Transverse colon (tissue), 4 donors: Measurements from ENCODE around the gene GLI3. TPM values are rescaled to one million over a fixed set of nuclear protein-coding genes. Genes with fewer than 3 reads are reported as not detected.

Source experiments
- DNase-seq: peaks from one replicate; pipeline ENCODE4 v3.0.0-alpha.2; 2019
- H3K27ac ChIP-seq, 4 donors: fragments of 200-600 bp; sonication (generic); 2 replicates each; pipeline ENCODE4 v1.5.1; 2016 to 2018; ENCODE audit warnings: inconsistent platforms in 4 of 4
- H3K27me3 ChIP-seq: fragments of 200-600 bp; sonication (generic); 2 replicates; pipeline ENCODE4 v1.5.1; 2017; ENCODE audit warnings: inconsistent platforms
- H3K36me3 ChIP-seq, 4 donors: fragments of 200-600 bp; sonication (generic); 2 replicates each; pipeline ENCODE4 v1.5.1; 2017 to 2019; ENCODE audit warnings: inconsistent platforms in 4 of 4
- H3K4me1 ChIP-seq, 4 donors: fragments of 200-600 bp; sonication (generic); 2 replicates each; pipeline ENCODE4 v1.5.1; 2017 to 2020; ENCODE audit warnings: inconsistent platforms in 4 of 4
- H3K4me3 ChIP-seq, 4 donors: fragments of 200-600 bp; sonication (generic); 1 replicate in 1 of 4; 2 replicates in 3 of 4; pipeline versions ENCODE4 v1.5.1 to v1.6.1; 2017 to 2019; ENCODE audit warnings: inconsistent platforms in 4 of 4
- H3K9me3 ChIP-seq, 2 donors: fragments of 200-600 bp; sonication (generic); 2 replicates each; pipeline ENCODE4 v1.5.1; 2017 to 2019; ENCODE audit warnings: inconsistent platforms in 2 of 2
- EP300 ChIP-seq: sonication (generic); formaldehyde crosslinking; IDR thresholded peaks from one replicate; pipeline ENCODE4 v1.6.1; 2017; ENCODE audit warnings: antibody characterized with exemption, low read depth
- POLR2A ChIP-seq: fragments of 450-650 bp; IDR thresholded peaks from one replicate; pipeline ENCODE4 v1.6.1; 2016; ENCODE audit warnings: antibody characterized with exemption, mild to moderate bottlenecking, moderate library complexity
- POLR2AphosphoS5 ChIP-seq, 3 donors: sonication (generic); formaldehyde crosslinking; IDR thresholded peaks; one replicate each; pipeline ENCODE4 v1.6.1; 2016; ENCODE audit warnings: antibody characterized with exemption in 3 of 3
- WGBS, 2 donors: methylation state at CpG; one replicate each; pipeline ENCODE4 v1.1.5; 2018; ENCODE audit warnings: low coverage in 1 of 2; 5-methylcytosine and 5-hydroxymethylcytosine counted together
- in situ Hi-C, 4 donors: fragments of 200-750 bp; cut with MboI; loops; one replicate each; pipeline versions ENCODE4 v1.15.0 to v1.15.1; 2017; ENCODE audit warnings: low sequenced_read_pairs in 3 of 4, low pct_ligation_motif_present in 1 of 4, low pct_unique_long_range_greater_than_20kb in 1 of 4
- intact Hi-C: fragments of 100-400 bp; cut with DNase I; formaldehyde crosslinking; loops from one replicate; pipeline ENCODE4 v1.15.1; 2023; ENCODE audit warnings: low total_unique reads
- total RNA-seq, 4 donors: library from RNA; depleted of rRNA; stranded (reverse); fragments of >200 nt; gene quantifications; one replicate each; pipeline ENCODE4 v1.1.0, GENCODE V29; 2016
- TF ChIP-seq, protein P1 (sequence below), 5 experiments: fragments of 200-600 bp in 3 of 5; fragments of 450-650 bp in 2 of 5; sonication (generic) in 3 of 5; IDR thresholded peaks; 1 replicate in 2 of 5; 2 replicates in 3 of 5; pipeline ENCODE4 v1.5.1; 2016 to 2017; ENCODE audit warnings: antibody characterized with exemption in 5 of 5, inconsistent platforms in 3 of 5, mild to moderate bottlenecking in 2 of 5, moderate library complexity in 1 of 5

GLI3 gene
- total RNA-seq, 4 donors from 2014 or later, result 3.7 to 41.1 (median 5.3) TPM

DNA sequence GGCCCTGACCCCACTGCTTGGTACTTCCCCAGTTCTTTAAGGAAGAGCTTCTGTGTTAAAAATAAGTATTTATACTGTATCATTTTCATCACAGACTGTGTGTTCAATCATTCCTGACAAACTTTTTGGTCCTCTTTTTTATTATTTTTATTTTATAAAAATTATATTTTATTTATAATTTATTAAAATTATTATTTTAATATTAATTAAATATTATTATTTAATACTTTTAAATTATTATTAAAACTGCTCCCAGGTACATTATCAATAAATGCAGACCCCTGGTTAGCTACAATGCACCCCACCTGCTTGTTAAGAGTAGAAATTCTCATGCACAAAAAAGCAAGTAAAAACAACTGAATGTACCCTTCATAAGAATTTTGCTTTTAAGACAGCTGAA is 172.0 kb downstream of the GLI3 start:
- DNase-seq, result no peak
- in situ Hi-C loops, result no loop called here
- Histone ChIP-seq H3K4me1 (no peaks in the 10 kb centered on the region), H3K36me3 (no peaks in the 10 kb centered on the region), H3K27ac (no peak overlapping the region), H3K9me3 (no peaks in the 10 kb centered on the region), H3K27me3 (no peaks in the 10 kb centered on the region), H3K4me3 (no peak overlapping the region)
- no peak for TF ChIP-seq POLR2A
- TF ChIP-seq, protein P1, sequence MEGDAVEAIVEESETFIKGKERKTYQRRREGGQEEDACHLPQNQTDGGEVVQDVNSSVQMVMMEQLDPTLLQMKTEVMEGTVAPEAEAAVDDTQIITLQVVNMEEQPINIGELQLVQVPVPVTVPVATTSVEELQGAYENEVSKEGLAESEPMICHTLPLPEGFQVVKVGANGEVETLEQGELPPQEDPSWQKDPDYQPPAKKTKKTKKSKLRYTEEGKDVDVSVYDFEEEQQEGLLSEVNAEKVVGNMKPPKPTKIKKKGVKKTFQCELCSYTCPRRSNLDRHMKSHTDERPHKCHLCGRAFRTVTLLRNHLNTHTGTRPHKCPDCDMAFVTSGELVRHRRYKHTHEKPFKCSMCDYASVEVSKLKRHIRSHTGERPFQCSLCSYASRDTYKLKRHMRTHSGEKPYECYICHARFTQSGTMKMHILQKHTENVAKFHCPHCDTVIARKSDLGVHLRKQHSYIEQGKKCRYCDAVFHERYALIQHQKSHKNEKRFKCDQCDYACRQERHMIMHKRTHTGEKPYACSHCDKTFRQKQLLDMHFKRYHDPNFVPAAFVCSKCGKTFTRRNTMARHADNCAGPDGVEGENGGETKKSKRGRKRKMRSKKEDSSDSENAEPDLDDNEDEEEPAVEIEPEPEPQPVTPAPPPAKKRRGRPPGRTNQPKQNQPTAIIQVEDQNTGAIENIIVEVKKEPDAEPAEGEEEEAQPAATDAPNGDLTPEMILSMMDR (IDR thresholded peaks at IDR 0.05), result no peak
- TF ChIP-seq POLR2AphosphoS5 (IDR thresholded peaks at IDR 0.05), result no peak
- TF ChIP-seq EP300, result no peak
- intact Hi-C loops, result no loop called here

DNA sequence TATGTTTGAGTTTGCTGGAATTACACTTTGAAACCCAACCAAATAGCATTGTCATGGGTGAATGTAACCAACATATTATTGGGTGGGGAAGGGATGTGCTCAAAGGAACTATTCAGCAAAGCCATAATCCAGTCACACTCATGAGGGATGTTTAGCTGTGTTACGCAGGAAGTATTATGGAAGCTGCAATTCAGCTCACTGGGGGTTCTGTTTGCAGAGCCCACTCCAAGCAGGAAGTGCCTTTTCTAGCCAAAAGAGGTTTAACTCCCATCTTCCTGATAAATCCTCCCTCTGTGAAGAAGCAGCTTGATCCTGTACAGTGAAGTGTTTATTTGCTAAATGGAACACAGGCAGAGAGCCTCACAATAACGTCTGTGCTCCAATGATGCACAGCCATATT is 172.5 kb downstream of the GLI3 start:
- Histone ChIP-seq H3K4me3 (no peak overlapping the region), H3K27ac (no peak overlapping the region), H3K9me3 (no peaks in the 10 kb centered on the region), H3K27me3 (no peaks in the 10 kb centered on the region), H3K36me3 (no peaks in the 10 kb centered on the region), H3K4me1 (no peaks in the 10 kb centered on the region)
- in situ Hi-C loops (no loop called here), intact Hi-C loops (no loop called here)
- TF ChIP-seq POLR2AphosphoS5 (IDR thresholded peaks at IDR 0.05), result no peak
- TF ChIP-seq, protein P1 (IDR thresholded peaks at IDR 0.05), result no peak
- no peak for TF ChIP-seq EP300
- TF ChIP-seq POLR2A, result no peak
- 33 to 69% methylated on average over 1 to 2 of the region's 2 CpGs for WGBS, 2 donors
- no peak for DNase-seq

DNA sequence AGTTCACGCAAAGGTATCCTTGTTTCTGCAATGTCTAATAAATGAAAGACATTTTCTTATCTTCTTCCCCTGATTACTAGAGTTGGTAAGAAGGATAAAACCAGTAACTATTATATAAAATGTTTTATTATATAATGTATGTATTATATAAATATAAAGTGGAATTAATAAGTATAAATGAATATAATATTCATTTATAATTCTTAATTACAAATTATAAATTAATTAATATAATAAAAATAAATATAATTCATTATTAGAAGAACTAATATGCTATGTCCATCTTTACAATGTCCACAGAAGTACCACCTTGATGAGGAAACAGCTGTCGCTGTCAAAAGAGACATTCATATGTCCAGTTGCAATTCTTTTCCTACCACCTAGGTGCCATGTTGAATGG is 177.7 kb downstream of the GLI3 start:
- no peaks in the 10 kb centered on the region for H3K27me3 ChIP-seq
- H3K4me3 ChIP-seq, result no peak overlapping the region
- intact Hi-C loops, result no loop called here
- H3K27ac ChIP-seq, result no peak overlapping the region
- H3K9me3 ChIP-seq, result no peaks in the 10 kb centered on the region
- no peak for TF ChIP-seq EP300
- no peak for TF ChIP-seq POLR2A
- TF ChIP-seq, protein P1 (IDR thresholded peaks at IDR 0.05), result no peak
- TF ChIP-seq POLR2AphosphoS5 (IDR thresholded peaks at IDR 0.05), result no peak
- 49 to 71% methylated on average over 2 of the region's 2 CpGs for WGBS, 2 donors
- no peak for DNase-seq
- H3K36me3 ChIP-seq, result no peaks in the 10 kb centered on the region
- in situ Hi-C loops, result no loop called here
- H3K4me1 ChIP-seq, result no peaks in the 10 kb centered on the region

DNA sequence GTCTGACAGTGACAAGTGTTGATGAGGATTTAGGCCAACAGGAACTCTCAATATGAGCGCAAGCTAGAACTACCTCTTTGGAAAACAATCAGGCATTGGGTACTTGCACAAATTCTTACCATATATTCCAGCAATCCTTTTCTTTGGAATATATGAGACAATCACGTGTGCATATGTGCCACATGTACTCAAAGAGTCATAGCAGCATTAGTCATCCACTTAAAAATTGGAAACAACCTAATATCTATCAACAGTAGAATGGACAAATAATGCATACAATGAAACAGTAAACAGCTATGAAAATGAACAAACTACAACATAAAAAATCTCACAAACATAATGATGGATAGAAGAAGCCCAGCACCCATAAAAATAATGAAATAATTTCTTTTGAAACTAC is 179.7 kb downstream of the GLI3 start:
- H3K27ac ChIP-seq, result no peak overlapping the region
- no peaks in the 10 kb centered on the region for H3K27me3 ChIP-seq
- no peak for DNase-seq
- in situ Hi-C loops (no loop called here), intact Hi-C loops (no loop called here)
- WGBS, 2 donors, result 77 to 92% methylated on average over 2 of the region's 2 CpGs
- TF ChIP-seq POLR2A, result no peak
- no peak for TF ChIP-seq EP300
- TF ChIP-seq, protein P1 (IDR thresholded peaks at IDR 0.05), result no peak
- TF ChIP-seq POLR2AphosphoS5 (IDR thresholded peaks at IDR 0.05), result no peak
- no peaks in the 10 kb centered on the region for H3K4me1 ChIP-seq
- no peak overlapping the region for H3K4me3 ChIP-seq
- no peaks in the 10 kb centered on the region for H3K9me3 ChIP-seq
- no peaks in the 10 kb centered on the region for H3K36me3 ChIP-seq
